Progenitor cell of endocrine pancreas (in vitro differentiated cells): ENCODE measurements around the gene SFTPD. TPM values are rescaled to one million over a fixed set of nuclear protein-coding genes. Genes with fewer than 3 reads are reported as not detected.
A peak's percentile ranks its signal among the peaks of the same experiment; 100 is the strongest.

Experiments used
- DNase-seq: peaks from one replicate; pipeline ENCODE4 v3.0.0; 2021; ENCODE audit warnings: low spot score; ENCODE audit not compliant: unreplicated experiment
- H3K27ac Mint-ChIP-seq: 2 replicates; pipeline ENCODE4 v1.8.0; 2021; ENCODE audit warnings: mild to moderate bottlenecking, moderate library complexity, mixed read lengths
- H3K27me3 Mint-ChIP-seq: 2 replicates; pipeline ENCODE4 v1.8.0; 2021; ENCODE audit warnings: mixed read lengths
- H3K36me3 Mint-ChIP-seq: 2 replicates; pipeline ENCODE4 v1.8.0; 2022; ENCODE audit warnings: mixed read lengths; ENCODE audit not compliant: insufficient read depth
- H3K4me1 Mint-ChIP-seq: 2 replicates; pipeline ENCODE4 v1.8.0; 2021; ENCODE audit warnings: low read depth, mixed read lengths
- H3K4me3 Mint-ChIP-seq: 2 replicates; pipeline ENCODE4 v1.8.0; 2021; ENCODE audit warnings: low read depth, mild to moderate bottlenecking, moderate library complexity, mixed read lengths
- H3K9me3 Mint-ChIP-seq: 2 replicates; pipeline ENCODE4 v1.8.0; 2021; ENCODE audit warnings: low read depth, mixed read lengths
- total RNA-seq: library from RNA; stranded (reverse); gene quantifications from 2 replicates; pipeline ENCODE4 v1.2.1, GENCODE V29; 2021
- TF ChIP-seq, protein P1 (sequence below): fragments of 200-600 bp; sonication (generic); IDR thresholded peaks from one replicate; pipeline ENCODE4 v1.5.0; 2021; ENCODE audit warnings: antibody characterized with exemption, mild to moderate bottlenecking; ENCODE audit not compliant: unreplicated experiment

SFTPD gene
- total RNA-seq, 1 donor from 2014 or later = 0.29 TPM

DNA sequence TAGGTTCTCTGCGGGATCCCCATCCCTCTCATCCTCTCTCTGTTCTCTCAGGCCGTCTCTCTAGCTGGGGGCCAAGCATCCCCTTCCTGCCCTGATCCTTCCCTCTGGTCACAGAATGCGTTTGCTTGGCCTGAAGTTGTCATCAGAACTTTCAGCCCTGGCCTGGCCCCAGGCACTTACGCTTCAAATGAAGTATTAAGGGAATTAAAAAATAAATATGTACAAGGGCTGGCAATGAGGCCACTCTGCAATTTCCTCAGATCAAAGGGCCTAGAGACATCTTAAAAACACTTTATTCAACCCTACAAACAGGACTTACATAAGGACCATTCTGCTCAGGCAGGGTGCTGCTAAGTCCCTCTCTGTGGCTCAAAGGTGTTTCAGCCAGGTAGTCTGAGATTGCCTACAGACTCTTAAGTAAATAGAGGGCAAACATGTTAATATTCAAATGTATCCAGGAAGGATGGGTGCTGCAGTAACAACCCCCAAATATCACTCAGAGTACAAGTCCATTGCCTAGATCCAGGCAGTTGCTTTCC, 16.0 kb downstream of the SFTPD start:
- no peak overlapping the region for H3K4me3 Mint-ChIP-seq
- H3K27ac Mint-ChIP-seq = no peak overlapping the region
- H3K27me3 Mint-ChIP-seq = peaks cover 21% of the 10 kb centered on the region
- no peaks in the 10 kb centered on the region for H3K36me3 Mint-ChIP-seq
- TF ChIP-seq, protein P1, sequence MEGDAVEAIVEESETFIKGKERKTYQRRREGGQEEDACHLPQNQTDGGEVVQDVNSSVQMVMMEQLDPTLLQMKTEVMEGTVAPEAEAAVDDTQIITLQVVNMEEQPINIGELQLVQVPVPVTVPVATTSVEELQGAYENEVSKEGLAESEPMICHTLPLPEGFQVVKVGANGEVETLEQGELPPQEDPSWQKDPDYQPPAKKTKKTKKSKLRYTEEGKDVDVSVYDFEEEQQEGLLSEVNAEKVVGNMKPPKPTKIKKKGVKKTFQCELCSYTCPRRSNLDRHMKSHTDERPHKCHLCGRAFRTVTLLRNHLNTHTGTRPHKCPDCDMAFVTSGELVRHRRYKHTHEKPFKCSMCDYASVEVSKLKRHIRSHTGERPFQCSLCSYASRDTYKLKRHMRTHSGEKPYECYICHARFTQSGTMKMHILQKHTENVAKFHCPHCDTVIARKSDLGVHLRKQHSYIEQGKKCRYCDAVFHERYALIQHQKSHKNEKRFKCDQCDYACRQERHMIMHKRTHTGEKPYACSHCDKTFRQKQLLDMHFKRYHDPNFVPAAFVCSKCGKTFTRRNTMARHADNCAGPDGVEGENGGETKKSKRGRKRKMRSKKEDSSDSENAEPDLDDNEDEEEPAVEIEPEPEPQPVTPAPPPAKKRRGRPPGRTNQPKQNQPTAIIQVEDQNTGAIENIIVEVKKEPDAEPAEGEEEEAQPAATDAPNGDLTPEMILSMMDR = no peak
- no peaks in the 10 kb centered on the region for H3K4me1 Mint-ChIP-seq
- H3K9me3 Mint-ChIP-seq = no peaks in the 10 kb centered on the region
- DNase-seq = no peak

DNA sequence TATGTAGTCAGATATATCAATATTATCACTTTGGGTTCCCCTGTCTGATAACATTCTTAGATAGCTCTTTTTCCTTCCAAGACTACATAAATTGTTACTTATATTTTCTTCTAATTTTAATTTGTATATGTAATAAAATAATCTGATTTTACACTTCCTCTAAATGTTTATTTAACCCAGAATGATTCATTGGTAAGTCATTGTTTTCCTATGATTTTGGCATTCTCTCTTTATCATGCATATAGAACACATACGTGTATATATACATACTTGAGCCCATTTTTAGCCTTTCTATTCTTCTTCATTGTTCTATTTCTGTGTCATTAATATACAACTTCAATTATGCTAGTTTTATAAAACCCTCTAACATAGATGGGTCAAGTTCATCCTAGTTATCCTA, 16.6 kb downstream of the SFTPD start:
- H3K27ac Mint-ChIP-seq = no peak overlapping the region
- peaks cover 21% of the 10 kb centered on the region for H3K27me3 Mint-ChIP-seq
- H3K4me1 Mint-ChIP-seq = no peaks in the 10 kb centered on the region
- H3K9me3 Mint-ChIP-seq = no peaks in the 10 kb centered on the region
- H3K4me3 Mint-ChIP-seq = no peak overlapping the region
- H3K36me3 Mint-ChIP-seq = no peaks in the 10 kb centered on the region
- DNase-seq = no peak
- TF ChIP-seq, protein P1 = no peak

DNA sequence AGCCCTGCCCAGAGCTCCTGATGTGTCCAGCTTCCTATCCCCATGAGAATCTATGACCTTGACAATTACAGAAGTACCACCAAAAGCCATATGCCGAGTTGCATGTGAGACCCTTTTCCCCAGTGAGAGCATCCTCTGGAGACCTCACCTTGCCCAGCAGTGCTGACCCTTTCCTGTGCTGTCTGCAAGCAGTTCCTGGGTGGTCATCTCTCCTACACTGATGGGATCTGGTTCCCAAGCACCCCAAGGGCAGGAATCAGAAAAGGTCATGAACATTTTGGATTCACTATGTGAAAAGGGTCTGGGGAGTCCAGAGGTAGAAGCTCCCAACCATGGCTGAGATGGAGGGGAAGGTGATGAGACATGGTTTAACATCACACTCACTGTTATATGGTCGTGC, 18.2 kb downstream of the SFTPD start:
- no peak for DNase-seq
- no peak overlapping the region for H3K4me3 Mint-ChIP-seq
- TF ChIP-seq, protein P1 = no peak
- H3K27ac Mint-ChIP-seq = no peak overlapping the region
- no peaks in the 10 kb centered on the region for H3K4me1 Mint-ChIP-seq
- no peaks in the 10 kb centered on the region for H3K36me3 Mint-ChIP-seq
- no peaks in the 10 kb centered on the region for H3K9me3 Mint-ChIP-seq
- peaks cover 21% of the 10 kb centered on the region for H3K27me3 Mint-ChIP-seq

DNA sequence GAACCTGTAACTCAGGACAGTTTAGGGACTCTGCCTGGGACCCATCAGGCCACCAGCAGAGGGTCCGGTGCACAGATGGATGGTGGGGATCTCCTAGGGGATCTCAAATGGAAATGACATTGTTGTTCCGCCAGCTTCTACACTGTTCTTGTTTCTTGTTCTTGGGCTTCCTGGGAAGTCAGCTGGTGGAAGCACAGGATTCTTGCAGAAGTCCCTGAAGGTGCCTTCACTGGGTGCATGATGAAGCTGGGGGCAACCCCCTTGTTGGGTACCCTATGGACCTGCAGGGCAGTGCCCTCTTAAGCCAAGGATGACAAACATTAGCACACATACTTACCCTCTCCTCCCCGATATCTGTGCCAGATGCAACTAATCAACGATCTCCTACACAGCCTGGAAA, 18.6 kb downstream of the SFTPD start:
- no peak overlapping the region for H3K4me3 Mint-ChIP-seq
- TF ChIP-seq, protein P1 = no peak
- H3K9me3 Mint-ChIP-seq = no peaks in the 10 kb centered on the region
- no peak overlapping the region for H3K27ac Mint-ChIP-seq
- peaks cover 21% of the 10 kb centered on the region for H3K27me3 Mint-ChIP-seq
- DNase-seq = no peak
- H3K36me3 Mint-ChIP-seq = no peaks in the 10 kb centered on the region
- no peaks in the 10 kb centered on the region for H3K4me1 Mint-ChIP-seq

DNA sequence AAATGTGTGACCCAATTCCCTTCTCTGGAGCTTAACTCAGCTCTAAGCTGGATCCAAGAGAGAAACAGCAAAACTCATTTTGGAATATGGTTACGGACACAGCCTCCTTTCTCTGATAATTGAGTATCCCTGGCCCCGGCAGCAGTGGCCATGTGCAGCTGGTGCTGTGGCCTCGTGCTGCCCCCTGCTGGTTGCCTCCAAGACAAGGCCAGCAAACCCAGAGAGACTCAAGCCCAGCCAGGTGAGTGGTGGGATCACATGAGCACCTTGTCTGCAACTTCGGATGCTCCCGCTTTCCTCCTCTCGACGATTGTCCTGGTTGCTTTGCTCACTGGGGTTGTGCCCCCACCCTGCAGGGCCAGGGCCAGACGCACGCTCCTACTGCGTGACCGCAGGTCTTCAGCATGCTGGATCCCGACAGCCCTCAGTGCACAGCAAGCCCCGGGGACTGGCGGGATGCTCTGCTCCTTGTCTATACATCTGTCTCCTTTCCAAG, 19.4 kb downstream of the SFTPD start:
- TF ChIP-seq, protein P1 = peak; percentile 97
- no peaks in the 10 kb centered on the region for H3K4me1 Mint-ChIP-seq
- peak; percentile 73 for DNase-seq
- no peak overlapping the region for H3K4me3 Mint-ChIP-seq
- no peaks in the 10 kb centered on the region for H3K9me3 Mint-ChIP-seq
- no peak overlapping the region for H3K27ac Mint-ChIP-seq
- peaks cover 21% of the 10 kb centered on the region for H3K27me3 Mint-ChIP-seq
- no peaks in the 10 kb centered on the region for H3K36me3 Mint-ChIP-seq
